GM19452 (cell line): ENCODE data around the gene KCNB1.

Experiments
- ATAC-seq: cut with Tn5 transposase; IDR thresholded peaks from one replicate; pipeline ENCODE4 v1.9.1; 2021; ENCODE audit not compliant: unreplicated experiment

Gene KCNB1

DNA sequence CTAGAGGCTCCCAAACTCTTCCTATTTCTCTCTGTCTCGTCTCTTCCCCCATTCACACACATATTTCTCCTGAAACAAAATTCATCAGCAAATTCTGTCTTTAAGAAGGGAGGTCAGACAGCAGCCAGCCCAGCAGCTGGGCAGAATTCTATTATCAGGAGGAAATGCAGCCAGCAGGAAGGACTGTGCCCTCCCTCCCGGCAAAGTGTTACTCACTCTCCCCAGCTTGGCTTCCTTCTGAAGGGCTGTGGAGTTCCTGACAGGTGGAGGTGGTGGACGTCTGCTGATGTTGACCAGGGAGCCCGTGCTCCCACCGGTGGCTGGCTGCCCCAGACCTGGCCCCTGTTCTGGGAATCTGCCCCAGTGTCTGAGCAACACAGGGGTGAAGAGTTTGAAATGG is 37.3 kb downstream of the KCNB1 start:
- no peak for ATAC-seq

DNA sequence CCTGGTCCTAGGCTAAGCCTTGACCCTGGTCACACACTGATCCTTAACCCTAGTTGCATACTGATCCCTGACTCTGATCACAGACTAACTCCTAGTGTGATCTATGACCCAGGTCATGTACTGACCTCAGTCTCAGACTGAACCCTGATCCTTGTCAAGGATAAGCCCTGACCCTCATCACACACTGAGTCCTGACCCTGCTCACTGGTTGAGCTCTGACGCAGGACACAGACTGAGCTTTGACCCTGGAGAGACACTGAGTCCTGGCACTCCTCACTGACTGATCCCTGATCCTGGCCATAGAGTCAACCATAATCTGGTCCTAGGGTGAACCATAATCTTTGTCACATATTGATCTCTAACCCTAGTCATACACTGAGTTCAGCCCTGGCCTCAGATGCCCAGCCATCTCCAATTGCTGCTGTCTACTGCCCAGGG is 37.9 kb downstream of the KCNB1 start:
- no peak for ATAC-seq

DNA sequence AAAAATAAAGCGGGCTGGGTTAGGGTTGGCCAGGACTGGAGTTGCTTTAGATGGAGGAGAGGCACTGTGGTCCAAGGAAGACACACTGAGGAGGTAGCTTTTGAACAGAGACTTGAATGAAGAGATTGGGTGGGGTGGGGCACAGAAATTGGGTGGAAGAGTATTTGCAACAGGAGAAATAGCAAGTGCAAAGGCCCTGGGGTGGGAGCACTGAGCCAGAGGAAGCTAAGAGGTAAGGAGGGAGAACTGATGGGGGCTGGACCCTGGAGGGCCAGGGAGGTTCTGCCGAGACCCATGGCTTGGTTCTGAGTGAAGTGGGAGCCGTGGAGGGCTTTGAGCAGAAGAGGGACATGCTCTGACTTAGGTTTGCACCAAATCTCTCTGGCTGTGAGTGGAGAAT is 45.4 kb downstream of the KCNB1 start:
- no peak for ATAC-seq

DNA sequence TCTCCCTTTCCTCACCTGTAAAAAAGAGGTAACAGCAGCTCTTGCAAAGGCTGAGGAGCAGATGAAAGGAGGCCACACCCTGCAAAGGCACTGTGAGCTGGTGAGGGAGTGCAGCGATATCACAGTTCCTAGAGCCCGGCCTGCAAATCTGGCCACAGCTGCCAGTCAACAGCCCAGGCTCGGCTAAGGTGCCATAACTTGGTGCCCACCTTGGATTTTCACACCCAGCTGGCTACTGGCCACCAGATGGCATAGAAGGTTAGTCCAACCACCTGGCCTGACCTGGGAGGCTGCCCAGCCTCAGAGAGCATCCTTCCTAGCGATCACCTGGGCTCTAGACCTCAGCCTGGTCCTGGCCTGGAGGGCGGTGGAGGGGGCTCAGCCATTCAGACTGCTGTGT is 46.8 kb downstream of the KCNB1 start:
- ATAC-seq = no peak

DNA sequence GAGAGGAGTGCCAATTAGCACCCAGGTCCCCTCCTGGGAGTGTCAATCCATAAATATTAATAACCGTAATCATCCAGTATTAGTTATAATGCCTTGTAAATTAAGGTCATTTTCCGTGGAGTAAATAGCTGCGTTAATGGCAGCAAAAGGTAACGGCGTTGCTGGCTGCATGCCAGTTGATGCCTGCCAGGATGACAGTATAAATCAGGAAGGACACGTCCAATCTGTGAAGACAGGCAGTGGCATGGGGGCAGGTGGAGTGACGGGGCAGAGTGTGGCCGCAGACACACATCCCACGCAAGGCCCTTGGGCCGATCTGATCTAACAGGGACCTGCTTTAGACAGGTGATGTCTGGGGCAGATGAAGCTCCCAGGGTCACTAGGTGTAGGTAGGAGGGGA is 49.1 kb downstream of the KCNB1 start:
- ATAC-seq = no peak

DNA sequence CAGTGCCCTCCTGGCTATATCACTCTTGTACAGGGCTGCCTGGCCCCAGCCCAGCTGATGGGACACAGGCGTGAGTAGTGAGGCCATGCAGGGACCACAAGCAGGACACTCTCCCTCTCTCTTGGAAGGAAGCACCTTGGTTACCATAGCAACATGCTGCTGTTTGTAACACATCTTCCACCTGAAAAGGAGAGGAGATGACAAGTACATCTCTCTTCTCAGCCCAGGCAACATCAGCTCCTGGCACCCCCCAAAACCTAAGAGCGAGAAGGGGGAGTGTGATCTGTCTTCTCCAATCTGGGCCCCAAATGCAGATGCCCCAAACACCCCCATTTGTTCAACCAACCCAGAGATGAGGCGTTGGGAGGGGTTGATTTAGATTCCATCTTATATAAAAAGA is 49.9 kb downstream of the KCNB1 start:
- ATAC-seq = no peak

DNA sequence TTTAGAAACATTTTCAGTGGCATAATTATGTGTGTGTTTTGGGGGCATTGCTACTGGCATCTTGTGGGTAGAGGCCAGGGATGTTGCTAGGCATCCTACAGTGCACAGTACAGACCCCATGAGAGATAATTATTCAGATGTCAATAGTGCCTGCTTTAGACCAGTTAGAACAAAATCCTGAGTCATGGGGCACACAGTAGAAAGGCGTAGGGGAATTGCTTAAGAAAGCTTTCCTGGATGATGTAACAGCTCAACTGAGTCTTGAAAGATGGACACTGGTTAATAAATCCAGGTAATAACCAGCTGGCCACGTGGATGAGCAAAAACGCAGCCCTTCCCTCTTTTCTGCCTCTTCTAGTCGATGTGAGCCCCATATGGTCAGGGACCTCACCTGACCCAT is 51.1 kb downstream of the KCNB1 start:
- ATAC-seq = no peak

DNA sequence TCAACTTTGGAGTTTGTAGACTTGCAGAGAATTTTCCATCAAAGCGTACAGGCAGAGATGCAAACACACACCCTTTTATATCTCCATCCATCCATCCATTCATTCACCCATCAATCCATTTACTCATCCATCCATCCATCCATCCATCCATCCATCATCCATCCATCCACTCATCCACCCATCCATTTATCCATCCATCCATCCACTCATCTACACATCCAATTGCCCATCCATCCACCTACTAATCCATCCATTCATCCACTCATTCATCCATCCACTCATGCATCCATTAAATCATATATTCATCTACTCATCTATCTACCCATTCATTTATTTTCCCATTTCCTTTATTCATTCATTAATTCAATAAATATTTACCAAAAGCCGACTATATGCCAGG is 52.1 kb downstream of the KCNB1 start:
- no peak for ATAC-seq

DNA sequence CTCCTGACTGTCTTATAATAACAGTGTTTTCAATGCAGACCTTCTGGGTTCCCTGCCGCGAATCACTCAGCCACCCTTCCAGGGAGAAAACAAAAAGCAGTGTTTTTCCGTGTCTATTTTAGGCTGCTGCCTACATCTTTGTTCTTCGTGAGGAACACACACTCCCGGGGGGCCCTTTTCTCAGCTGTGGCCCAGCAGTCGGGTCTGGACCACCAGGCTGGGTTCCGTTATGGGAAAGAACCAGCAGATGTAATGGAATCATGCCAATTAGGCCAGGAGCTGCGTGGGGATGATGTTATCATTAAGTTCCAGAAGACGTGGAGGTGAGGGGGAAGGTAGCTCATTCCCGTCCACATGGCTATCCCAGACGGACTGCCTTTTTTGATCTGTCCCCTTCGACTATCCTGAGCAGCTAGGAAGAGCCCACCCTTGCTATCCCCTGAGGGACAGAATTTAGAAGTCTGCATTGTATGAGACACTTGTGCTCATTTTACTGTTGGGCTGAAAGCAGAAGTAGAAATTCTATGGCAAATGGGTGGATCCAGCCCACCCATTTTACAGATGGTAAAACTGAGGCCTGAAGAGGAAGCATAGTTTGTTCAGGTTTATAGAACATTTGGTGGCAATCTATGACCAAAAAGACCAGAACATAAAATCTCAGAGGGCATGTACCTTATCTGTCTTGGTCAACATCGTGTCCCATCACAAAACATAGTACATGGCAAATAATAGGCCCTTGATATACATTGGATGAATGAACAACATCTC is 54.5 kb downstream of the KCNB1 start:
- ATAC-seq = no peak

DNA sequence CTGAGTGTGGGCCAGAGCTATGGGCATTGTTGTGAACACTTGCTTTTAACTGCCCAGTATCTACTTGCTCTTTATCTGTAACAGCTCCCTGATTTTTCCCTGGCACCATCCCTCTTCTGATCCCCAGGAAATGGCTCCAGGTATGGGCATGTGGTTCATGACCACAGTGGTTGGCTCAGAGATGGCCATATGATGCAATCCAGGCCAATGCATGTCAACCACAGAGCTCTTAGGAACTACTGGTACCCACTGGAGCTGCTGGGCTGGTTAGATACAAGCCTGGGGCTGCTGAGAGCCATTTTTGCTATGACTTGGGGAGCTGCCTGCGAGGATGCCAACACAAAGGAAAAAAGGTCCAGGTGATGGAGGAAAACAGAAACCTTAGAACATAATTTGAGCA is 55.6 kb downstream of the KCNB1 start:
- ATAC-seq = no peak

DNA sequence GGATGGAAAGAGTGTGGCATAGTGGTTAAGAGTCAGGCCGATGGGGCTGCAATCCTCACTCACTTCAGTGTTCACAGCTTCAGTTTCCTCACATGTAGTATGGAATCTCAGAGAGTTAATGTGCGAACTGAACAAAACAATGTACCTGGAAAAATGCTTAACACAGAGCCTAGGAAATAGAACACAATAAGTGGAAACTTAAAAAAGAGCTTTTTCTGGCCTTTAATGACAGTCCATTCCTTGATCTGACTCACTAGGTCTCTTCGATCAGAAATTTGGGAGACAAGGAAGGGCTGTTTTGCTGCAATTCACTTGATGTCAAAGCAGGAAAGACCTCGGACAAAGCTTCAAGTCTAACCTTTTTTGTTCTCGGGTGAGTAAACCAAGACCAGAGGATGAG is 56.1 kb downstream of the KCNB1 start:
- ATAC-seq = no peak

DNA sequence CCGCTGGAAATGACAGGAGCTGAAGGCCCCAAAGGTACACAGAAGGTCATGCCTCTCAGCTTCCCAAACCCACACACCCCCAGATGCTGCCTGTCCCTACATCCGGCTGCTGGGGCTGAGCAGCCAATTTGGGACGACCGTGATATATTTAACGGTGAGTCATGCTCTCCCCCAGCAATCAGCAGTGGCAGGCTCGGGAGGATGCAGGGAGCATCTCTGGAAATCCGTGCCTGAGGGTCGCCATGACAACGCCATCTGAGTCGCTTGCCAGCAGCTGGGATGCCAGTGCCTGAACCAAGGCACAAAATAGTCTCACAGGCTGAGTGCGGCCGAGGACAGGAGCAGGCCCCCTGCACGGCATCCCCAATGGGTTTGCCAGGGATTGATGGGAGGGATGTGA is 57.9 kb downstream of the KCNB1 start:
- ATAC-seq = no peak

DNA sequence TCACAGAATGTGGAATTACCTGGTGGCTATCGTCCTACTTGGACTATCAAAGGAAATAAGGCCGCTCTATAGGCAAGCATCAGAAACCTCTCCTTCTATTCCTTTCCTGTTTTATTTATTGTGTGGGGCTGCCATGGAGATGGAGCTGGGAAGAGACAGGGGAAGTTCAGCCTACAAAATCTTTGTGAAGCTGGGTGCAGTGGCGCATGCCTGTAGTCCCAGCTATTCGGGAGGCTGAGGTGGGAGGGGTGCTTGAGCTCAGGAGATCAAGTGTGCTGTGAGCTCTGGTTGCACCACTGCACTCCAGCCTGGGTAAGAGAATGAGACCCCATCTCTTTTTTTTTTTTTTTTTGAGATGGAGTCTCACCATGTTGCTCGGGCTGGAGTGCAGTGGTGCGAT is 60.3 kb downstream of the KCNB1 start:
- no peak for ATAC-seq

DNA sequence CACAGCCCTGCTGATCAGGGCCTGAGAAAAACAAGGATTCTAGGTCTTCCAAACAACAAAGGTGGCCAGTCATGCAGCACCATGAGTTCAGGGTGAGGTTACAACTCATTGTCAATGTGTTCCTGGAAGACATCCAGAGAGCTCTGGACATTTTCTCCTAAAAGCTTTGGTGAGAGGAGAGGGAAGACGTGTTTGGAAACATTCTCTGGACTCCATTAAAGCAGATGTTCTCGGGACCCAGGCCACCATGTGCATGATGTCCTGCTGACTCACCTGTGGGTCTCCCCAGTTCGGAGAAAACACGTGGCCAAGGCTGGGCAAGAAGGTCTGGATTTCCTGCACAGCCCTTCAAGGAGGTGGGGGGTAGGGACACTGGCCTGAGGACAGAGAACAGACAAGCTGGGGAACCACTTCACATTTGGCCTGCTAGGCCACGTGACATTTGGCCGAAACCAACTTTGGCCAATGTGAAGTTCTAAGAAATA is 61.6 kb downstream of the KCNB1 start:
- no peak for ATAC-seq

DNA sequence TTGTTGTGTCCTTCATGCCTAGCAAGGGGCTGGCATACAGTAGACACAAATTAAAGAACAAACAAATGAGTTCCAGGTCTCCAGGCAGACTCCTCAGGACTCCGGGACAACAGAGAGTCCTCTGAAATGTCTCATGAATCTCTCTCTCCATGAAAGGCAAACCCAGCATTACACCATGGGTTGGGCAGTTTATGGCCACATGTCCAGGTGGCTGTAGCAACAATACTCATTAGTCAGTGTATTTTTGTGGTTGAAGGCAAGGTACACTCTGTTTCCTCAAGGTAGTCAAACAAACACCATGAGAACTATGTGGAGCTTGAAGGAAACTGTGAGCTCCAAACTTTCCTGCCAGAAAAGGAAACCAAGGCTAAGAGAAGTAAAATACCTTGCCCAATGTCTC is 62.2 kb downstream of the KCNB1 start:
- no peak for ATAC-seq

DNA sequence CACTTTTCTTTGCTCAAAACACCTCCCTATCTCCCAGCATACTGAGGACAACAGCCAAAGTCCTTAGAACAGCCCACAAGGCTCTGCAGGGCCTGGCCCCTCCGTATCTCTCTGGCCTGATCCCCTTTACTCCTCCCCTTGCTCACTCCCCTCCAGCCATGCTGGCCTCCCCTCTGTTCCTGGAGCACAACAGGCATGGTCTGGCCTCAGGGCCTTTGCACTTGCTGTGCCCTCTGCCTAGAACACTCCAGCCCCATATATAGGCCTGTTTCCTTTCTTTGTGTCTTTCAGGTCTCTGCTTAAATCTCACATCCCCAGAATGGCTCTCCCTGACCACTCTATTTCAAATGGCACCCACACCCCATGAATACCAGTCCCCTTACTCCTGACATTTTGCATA is 62.7 kb downstream of the KCNB1 start:
- ATAC-seq = no peak

DNA sequence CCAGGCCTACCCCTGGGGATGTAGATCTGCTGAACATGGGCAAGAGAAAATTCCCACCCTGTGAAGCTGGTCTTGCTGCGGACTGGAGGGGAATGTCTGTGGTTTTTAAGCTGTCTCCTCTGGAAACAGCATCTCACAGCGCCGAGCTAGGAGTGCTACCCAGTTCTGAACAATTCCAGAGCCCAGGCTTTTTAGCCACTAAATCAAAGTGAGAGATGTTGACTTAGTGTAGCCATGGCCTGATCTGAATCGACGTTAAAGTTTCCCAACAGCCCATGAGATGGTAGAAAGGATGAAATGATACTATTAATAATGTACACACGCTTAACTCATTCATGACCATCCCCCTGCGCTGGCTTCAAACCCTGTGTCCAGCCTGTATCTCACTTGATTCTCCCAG is 63.7 kb downstream of the KCNB1 start:
- ATAC-seq = no peak

DNA sequence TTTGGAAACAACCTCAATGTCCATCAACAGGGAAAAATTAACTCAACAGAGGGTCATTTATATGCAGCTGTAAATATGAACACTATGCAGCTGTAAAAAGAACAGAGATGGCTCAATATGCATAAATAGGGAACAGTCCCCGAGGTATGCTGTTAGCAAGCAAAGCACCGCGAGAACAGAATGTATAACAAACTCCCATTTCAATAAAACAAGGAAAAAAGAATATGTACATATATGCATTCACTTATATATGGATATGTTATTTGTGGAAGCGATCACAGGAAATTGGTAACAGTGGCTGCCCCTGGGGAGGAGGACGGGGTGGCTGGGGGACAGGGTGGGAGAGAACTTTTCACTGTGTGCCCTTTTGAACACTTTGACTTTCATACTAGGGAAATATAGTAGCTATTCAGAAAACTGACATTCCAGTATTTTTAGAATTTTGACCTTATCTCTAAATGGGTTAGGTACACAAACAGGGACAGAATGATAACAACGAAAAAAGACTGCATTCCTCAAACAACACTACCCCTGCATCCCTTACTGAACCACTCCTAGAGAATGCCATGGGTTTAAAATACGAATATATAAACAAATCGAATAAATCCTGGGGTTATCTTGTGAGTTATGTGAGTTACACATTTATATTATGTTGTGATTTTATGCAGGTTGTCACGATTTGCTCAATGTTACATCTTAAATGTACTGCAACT is 64.5 kb downstream of the KCNB1 start:
- ATAC-seq = no peak

DNA sequence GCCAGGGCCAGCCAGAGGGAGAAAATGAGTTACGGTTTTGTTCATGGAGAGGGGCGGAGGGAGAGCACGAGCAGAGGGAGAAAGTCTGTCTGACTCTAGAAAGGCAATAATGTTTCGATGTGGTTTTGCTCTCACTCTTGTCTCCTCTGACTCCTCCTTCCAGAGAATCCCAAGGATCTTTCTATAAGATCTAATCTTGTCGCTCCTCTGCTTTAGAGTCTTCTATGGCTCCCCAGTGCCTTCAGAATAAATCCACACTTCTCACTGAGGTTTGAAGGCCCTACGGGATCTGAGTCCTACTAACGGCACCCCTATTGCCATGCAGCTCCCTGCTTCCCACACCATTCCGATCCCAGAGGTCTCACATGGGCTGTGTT is 66.8 kb downstream of the KCNB1 start:
- no peak for ATAC-seq

DNA sequence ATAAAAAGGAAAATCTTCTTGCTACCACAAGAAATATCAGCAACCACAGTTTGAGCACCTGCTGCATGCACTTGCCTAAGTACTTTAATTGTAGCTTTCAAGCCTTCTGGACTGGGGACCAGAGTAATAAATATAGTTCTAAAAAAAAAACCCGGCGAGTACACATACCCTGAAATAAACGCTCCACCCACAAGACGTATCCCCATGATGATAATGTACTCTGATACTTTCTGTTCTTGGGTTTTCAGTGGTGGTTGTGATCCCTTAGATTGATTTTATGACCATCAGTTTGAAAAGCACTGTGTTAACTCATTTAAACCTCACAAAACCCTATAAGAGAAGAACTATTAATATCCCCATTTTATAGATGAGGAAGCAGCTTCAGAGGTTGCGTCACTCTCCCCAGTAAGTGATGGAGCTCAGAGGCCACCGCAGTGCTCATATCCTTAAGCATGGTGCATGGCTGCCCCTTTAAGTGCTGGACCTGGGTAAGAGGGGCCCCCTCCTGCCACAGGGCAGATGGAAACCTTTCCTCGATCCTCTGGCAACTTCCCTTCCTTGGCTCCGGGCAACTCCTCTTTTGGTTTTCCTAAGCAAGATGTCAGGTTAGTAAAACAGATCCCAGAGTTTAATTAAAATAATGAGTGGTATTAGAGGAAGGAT is 67.3 kb downstream of the KCNB1 start:
- no peak for ATAC-seq

DNA sequence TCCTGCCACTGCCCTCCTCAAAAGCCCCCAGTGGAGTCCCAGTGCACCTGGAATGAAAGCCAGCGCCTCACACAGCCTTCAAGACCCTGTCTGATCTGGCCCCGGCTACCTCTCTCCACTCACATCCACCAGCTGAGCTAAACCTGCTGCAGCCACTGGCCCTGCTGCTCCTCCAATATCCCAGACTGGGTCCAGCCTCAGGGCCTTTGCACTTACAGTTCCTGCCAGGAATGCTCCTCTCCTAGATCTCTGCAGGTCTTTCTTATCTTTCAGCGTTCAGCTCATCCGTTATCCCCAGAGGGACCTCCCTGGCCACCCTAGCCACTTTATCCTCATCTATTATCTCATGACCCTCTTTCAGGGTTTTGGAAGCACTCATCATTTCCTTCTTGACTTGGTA is 68.8 kb downstream of the KCNB1 start:
- no peak for ATAC-seq

DNA sequence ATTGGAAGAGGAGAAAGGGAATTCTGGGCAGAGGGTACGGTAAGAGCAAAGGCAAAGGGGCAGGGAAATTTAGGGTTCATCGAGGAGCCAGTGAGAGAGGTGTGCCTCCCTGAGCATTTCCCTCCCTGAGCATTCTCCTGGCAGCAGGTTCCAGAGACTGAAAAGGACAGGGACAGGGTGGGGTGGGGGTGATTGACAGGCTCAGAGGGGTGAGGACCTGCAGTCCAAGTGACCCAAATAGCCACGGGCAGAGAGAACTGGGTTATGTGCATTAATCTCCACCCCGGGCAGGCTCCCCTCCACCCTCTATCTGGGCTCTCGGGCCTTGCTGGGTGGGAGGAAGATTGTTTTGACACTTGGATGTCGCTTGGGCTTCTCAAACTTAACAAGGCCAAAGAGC is 69.5 kb downstream of the KCNB1 start:
- ATAC-seq = no peak
